HCT116 (cell line): ENCODE results near the gene BUB3.

Experiments used
- CBX3 ChIP-seq: IDR thresholded peaks from 2 replicates; pipeline ENCODE4 v1.6.1; 2012; ENCODE audit warnings: low read depth
- CEBPB ChIP-seq: IDR thresholded peaks from 2 replicates; pipeline ENCODE4 v1.6.1; 2012; ENCODE audit warnings: low read depth
- CTCF ChIP-seq, 3 experiments: fragments of 200-600 bp in 1 of 3; sonication (generic) in 1 of 3; IDR thresholded peaks in 2 of 3; conservative IDR thresholded peaks in 1 of 3; 2 replicates each; pipeline ENCODE4 v1.5.1; 2012 to 2017; ENCODE audit warnings: low read depth in 2 of 3, low read length in 2 of 3, antibody characterized with exemption in 1 of 3, borderline replicate concordance in 1 of 3, control low read depth in 1 of 3, mild to moderate bottlenecking in 1 of 3, mixed read lengths in 1 of 3, mixed run types in 1 of 3, moderate library complexity in 1 of 3; ENCODE audit not compliant: insufficient read depth in 1 of 3
- EZH2 ChIP-seq: fragments of 200-600 bp; sonication (generic); IDR thresholded peaks from 2 replicates; pipeline ENCODE4 v1.6.1; 2017; ENCODE audit warnings: antibody characterized with exemption, mixed run types
- MAX ChIP-seq: IDR thresholded peaks from 2 replicates; pipeline ENCODE4 v1.6.1; 2012
- POLR2A ChIP-seq: IDR thresholded peaks from 2 replicates; pipeline ENCODE4 v1.7.0; 2011; ENCODE audit warnings: borderline replicate concordance; ENCODE audit not compliant: insufficient read depth, insufficient read length; ENCODE audit errors: extremely low read depth
- POLR2AphosphoS5 ChIP-seq: IDR thresholded peaks from 2 replicates; pipeline ENCODE4 v1.6.1; 2011; ENCODE audit warnings: mild to moderate bottlenecking, low read depth, low read length, moderate library complexity
- REST ChIP-seq: IDR thresholded peaks from 2 replicates; pipeline ENCODE4 v1.6.1; 2012; ENCODE audit warnings: low read depth
- SP1 ChIP-seq: IDR thresholded peaks from 2 replicates; pipeline ENCODE4 v1.6.1; 2012; ENCODE audit warnings: low read depth
- SRF ChIP-seq: IDR thresholded peaks from 2 replicates; pipeline ENCODE4 v1.6.1; 2012; ENCODE audit warnings: low read depth
- YY1 ChIP-seq: IDR thresholded peaks from 2 replicates; pipeline ENCODE4 v1.6.1; 2011; ENCODE audit warnings: low read length, low read depth, moderate library complexity, mild to moderate bottlenecking; ENCODE audit not compliant: insufficient replicate concordance; ENCODE audit errors: extremely low read depth

GRCh38 chr10:123146894-123147634, 7.1 kb upstream of the BUB3 start:
- TF ChIP-seq CTCF (IDR thresholded peaks at IDR 0.05 in 2 of 3, conservative IDR thresholded peaks at IDR 0.05 in 1 of 3; ENCODE audit: borderline replicate concordance in 1 of 3, insufficient read depth in 1 of 3, low read depth in 2 of 3, low read length in 2 of 3) (no peak), POLR2A (no peak), CEBPB (no peak), SP1 (no peak), REST (no peak), MAX (no peak), POLR2AphosphoS5 (no peak), SRF (no peak), CBX3 (no peak), EZH2 (no peak), YY1 (no peak)
